ENCODE data around the gene TLE3. TPM values are rescaled to one million over a fixed set of nuclear protein-coding genes. Genes with fewer than 3 reads are reported as not detected.

TLE3 gene
- total RNA-seq, 1 donor from 2014 or later = 45.4 TPM

GRCh38 chr15:70053001-70053715 is 44.6 kb downstream of the TLE3 start:
- Mint-ChIP-seq H3K36me3 (ENCODE audit: low read depth, unreplicated experiment) (peaks cover 38% of the 10 kb centered on the region), H3K27ac (ENCODE audit: unreplicated experiment) (no peak overlapping the region), H3K4me1 (ENCODE audit: low read depth, unreplicated experiment) (no peaks in the 10 kb centered on the region)

DNA sequence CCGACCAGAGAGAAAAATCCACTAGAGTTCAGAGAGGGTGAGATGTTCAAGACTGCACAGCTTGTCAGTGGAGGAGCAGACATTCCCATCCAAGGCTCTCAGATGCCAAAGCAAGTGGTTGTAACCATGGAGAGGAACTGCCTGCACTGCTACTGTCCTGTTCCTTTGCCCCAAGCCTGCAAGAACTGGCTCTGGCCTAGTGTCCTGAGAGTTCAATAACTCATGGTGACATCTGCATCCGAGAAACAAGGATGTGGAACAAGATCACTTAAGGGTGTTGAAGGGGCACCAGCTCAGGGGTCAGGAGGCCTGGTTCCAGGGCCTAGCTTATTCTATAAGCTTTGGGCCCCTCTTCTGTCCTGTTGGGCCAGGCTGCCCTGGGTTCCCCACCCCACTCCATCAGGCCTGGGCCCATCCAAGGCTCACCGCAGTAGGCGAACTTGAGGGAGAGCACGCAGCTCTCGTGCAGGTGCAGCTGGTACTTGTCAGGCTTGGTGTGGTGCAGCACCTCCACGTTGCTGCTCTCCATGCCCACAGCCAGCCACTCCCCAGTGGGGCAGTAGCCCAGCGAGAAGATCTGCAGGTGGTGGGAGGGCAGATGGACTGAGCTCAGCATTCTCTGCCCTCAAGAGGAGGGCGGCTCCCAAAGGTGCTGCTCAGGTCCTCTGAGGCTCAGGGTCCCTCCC is 45.6 kb downstream of the TLE3 start:
- H3K9me3 Mint-ChIP-seq (ENCODE audit: unreplicated experiment) = no peaks in the 10 kb centered on the region
- H3K79me2 ChIP-seq (ENCODE audit: insufficient read depth, low read length) = no peaks in the 10 kb centered on the region
- H3K4me3 Mint-ChIP-seq (ENCODE audit: unreplicated experiment) = no peak overlapping the region
- H3K27ac ChIP-seq (ENCODE audit: low read depth, low read length) = no peak overlapping the region
- H2AFZ ChIP-seq (ENCODE audit: low read depth, low read length) = no peak overlapping the region
- peaks cover 2% of the 10 kb centered on the region for H3K4me1 Mint-ChIP-seq (ENCODE audit: low read depth, unreplicated experiment)
- no peaks in the 10 kb centered on the region for H3K4me1 ChIP-seq (ENCODE audit: insufficient read depth, low read length)
- H3K9ac ChIP-seq (ENCODE audit: low read length) = no peak overlapping the region
- H3K36me3 Mint-ChIP-seq (ENCODE audit: low read depth, unreplicated experiment) = peaks cover 34% of the 10 kb centered on the region
- peaks cover 22% of the 10 kb centered on the region for H3K36me3 ChIP-seq (ENCODE audit: insufficient read depth, low read length)
- FAIRE-seq = no peak
- no peak overlapping the region for H3K27ac Mint-ChIP-seq (ENCODE audit: unreplicated experiment)
- no peaks in the 10 kb centered on the region for H3K27me3 ChIP-seq (ENCODE audit: insufficient read depth, low read length)
- no peak overlapping the region for H3K4me3 ChIP-seq (ENCODE audit: insufficient read depth, low read depth, low read length)
- TF ChIP-seq, protein P1, sequence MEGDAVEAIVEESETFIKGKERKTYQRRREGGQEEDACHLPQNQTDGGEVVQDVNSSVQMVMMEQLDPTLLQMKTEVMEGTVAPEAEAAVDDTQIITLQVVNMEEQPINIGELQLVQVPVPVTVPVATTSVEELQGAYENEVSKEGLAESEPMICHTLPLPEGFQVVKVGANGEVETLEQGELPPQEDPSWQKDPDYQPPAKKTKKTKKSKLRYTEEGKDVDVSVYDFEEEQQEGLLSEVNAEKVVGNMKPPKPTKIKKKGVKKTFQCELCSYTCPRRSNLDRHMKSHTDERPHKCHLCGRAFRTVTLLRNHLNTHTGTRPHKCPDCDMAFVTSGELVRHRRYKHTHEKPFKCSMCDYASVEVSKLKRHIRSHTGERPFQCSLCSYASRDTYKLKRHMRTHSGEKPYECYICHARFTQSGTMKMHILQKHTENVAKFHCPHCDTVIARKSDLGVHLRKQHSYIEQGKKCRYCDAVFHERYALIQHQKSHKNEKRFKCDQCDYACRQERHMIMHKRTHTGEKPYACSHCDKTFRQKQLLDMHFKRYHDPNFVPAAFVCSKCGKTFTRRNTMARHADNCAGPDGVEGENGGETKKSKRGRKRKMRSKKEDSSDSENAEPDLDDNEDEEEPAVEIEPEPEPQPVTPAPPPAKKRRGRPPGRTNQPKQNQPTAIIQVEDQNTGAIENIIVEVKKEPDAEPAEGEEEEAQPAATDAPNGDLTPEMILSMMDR (IDR thresholded peaks at IDR 0.05; ENCODE audit: insufficient read depth, low read depth, low read length) = no peak
- TF ChIP-seq EZH2 (IDR thresholded peaks at IDR 0.05; ENCODE audit: insufficient read depth, low read length) = no peak
- H3K9me3 ChIP-seq (ENCODE audit: insufficient read depth, low read depth, low read length) = no peaks in the 10 kb centered on the region
- no peak for DNase-seq (ENCODE audit: low read depth)
- peaks cover 8% of the 10 kb centered on the region for H3K27me3 Mint-ChIP-seq (ENCODE audit: low read depth, unreplicated experiment)
- H3K4me2 ChIP-seq (ENCODE audit: low read length) = no peak overlapping the region
- H4K20me1 ChIP-seq (ENCODE audit: insufficient read depth, low read length) = peaks cover 50% of the 10 kb centered on the region

More at GRCh38 chr15:70053001-70053715, 44.6 kb downstream of the TLE3 start:
- no peak for FAIRE-seq
- DNase-seq (ENCODE audit: low read depth) = no peak
- Histone ChIP-seq H3K27me3 (ENCODE audit: insufficient read depth, low read length) (no peaks in the 10 kb centered on the region), H3K36me3 (ENCODE audit: insufficient read depth, low read length) (peaks cover 27% of the 10 kb centered on the region), H3K4me3 (ENCODE audit: insufficient read depth, low read depth, low read length) (no peak overlapping the region), H3K79me2 (ENCODE audit: insufficient read depth, low read length) (no peaks in the 10 kb centered on the region), H3K4me1 (ENCODE audit: insufficient read depth, low read length) (no peaks in the 10 kb centered on the region), H3K27ac (ENCODE audit: low read depth, low read length) (no peak overlapping the region), H3K9ac (ENCODE audit: low read length) (no peak overlapping the region), H4K20me1 (ENCODE audit: insufficient read depth, low read length) (peaks cover 56% of the 10 kb centered on the region), H3K9me3 (ENCODE audit: insufficient read depth, low read depth, low read length) (no peaks in the 10 kb centered on the region), H3K4me2 (ENCODE audit: low read length) (no peak overlapping the region), H2AFZ (ENCODE audit: low read depth, low read length) (no peak overlapping the region)
- H3K4me3 Mint-ChIP-seq (ENCODE audit: unreplicated experiment) = no peak overlapping the region
- H3K27me3 Mint-ChIP-seq (ENCODE audit: low read depth, unreplicated experiment) = peaks cover 8% of the 10 kb centered on the region
- H3K9me3 Mint-ChIP-seq (ENCODE audit: unreplicated experiment) = no peaks in the 10 kb centered on the region
- TF ChIP-seq EZH2 (IDR thresholded peaks at IDR 0.05; ENCODE audit: insufficient read depth, low read length) = no peak
- TF ChIP-seq, protein P1 (IDR thresholded peaks at IDR 0.05; ENCODE audit: insufficient read depth, low read depth, low read length) = no peak

- H3K27ac Mint-ChIP-seq (ENCODE audit: unreplicated experiment) = no peak overlapping the region
- DNase-seq (ENCODE audit: low read depth) = no peak
- no peak overlapping the region for H3K4me3 ChIP-seq (ENCODE audit: insufficient read depth, low read depth, low read length)
- TF ChIP-seq, protein P1 (IDR thresholded peaks at IDR 0.05; ENCODE audit: insufficient read depth, low read depth, low read length) = no peak
- H3K27ac ChIP-seq (ENCODE audit: low read depth, low read length) = no peak overlapping the region
- H3K4me1 Mint-ChIP-seq (ENCODE audit: low read depth, unreplicated experiment) = peaks cover 2% of the 10 kb centered on the region
- H3K27me3 Mint-ChIP-seq (ENCODE audit: low read depth, unreplicated experiment) = peaks cover 8% of the 10 kb centered on the region
- no peaks in the 10 kb centered on the region for H3K9me3 ChIP-seq (ENCODE audit: insufficient read depth, low read depth, low read length)
- H3K27me3 ChIP-seq (ENCODE audit: insufficient read depth, low read length) = no peaks in the 10 kb centered on the region
- no peak for FAIRE-seq
- no peaks in the 10 kb centered on the region for H3K4me1 ChIP-seq (ENCODE audit: insufficient read depth, low read length)
- H3K79me2 ChIP-seq (ENCODE audit: insufficient read depth, low read length) = no peaks in the 10 kb centered on the region
- H2AFZ ChIP-seq (ENCODE audit: low read depth, low read length) = no peak overlapping the region
- no peak overlapping the region for H3K4me2 ChIP-seq (ENCODE audit: low read length)
- peaks cover 35% of the 10 kb centered on the region for H3K36me3 Mint-ChIP-seq (ENCODE audit: low read depth, unreplicated experiment)
- peaks cover 52% of the 10 kb centered on the region for H4K20me1 ChIP-seq (ENCODE audit: insufficient read depth, low read length)
- no peaks in the 10 kb centered on the region for H3K9me3 Mint-ChIP-seq (ENCODE audit: unreplicated experiment)
- H3K9ac ChIP-seq (ENCODE audit: low read length) = no peak overlapping the region
- peaks cover 21% of the 10 kb centered on the region for H3K36me3 ChIP-seq (ENCODE audit: insufficient read depth, low read length)
- no peak overlapping the region for H3K4me3 Mint-ChIP-seq (ENCODE audit: unreplicated experiment)
Observed at GRCh38 chr15:70050970-70051369, 46.7 kb downstream of the TLE3 start.

Measured in astrocyte (in vitro differentiated cells and primary cell).